Smooth muscle cell (in vitro differentiated cells): ENCODE measurements around the gene TPMT. TPM values are rescaled to one million over a fixed set of nuclear protein-coding genes. Genes with fewer than 3 reads are reported as not detected.

Experiments used
- DNase-seq: peaks from one replicate; lab custom pipeline; 2025; ENCODE audit not compliant: unreplicated experiment; lab: John Stamatoyannopoulos, UW
- H2AFZ ChIP-seq: fragments of 200-600 bp; sonication (generic); 2 replicates; pipeline ENCODE4 v1.6.0; 2016; ENCODE audit warnings: antibody characterized with exemption, low read depth, mild to moderate bottlenecking
- H3F3A ChIP-seq: fragments of 200-600 bp; sonication (generic); 2 replicates; pipeline ENCODE4 v1.6.0; 2017; ENCODE audit warnings: antibody characterized with exemption, low read depth
- H3K27ac ChIP-seq: fragments of 200-600 bp; sonication (generic); 2 replicates; pipeline ENCODE4 v1.5.1; 2016; ENCODE audit warnings: low read depth, mild to moderate bottlenecking
- H3K27me3 ChIP-seq: fragments of 200-600 bp; sonication (generic); 2 replicates; pipeline ENCODE4 v1.6.1; 2016; ENCODE audit warnings: low read depth, mild to moderate bottlenecking
- H3K36me3 ChIP-seq: fragments of 200-600 bp; sonication (generic); 2 replicates; pipeline ENCODE4 v1.5.1; 2016; ENCODE audit warnings: low read depth
- H3K4me1 ChIP-seq: fragments of 200-600 bp; sonication (generic); 2 replicates; pipeline ENCODE4 v1.5.1; 2016; ENCODE audit warnings: low read depth
- H3K4me2 ChIP-seq: fragments of 200-600 bp; sonication (generic); 2 replicates; pipeline ENCODE4 v1.6.0; 2016; ENCODE audit warnings: mild to moderate bottlenecking
- H3K4me3 ChIP-seq: fragments of 200-600 bp; sonication (generic); 2 replicates; pipeline ENCODE4 v1.5.1; 2016; ENCODE audit warnings: mild to moderate bottlenecking
- H3K79me2 ChIP-seq: fragments of 200-600 bp; sonication (generic); 2 replicates; pipeline ENCODE4 v1.6.0; 2016; ENCODE audit warnings: low read depth, mild to moderate bottlenecking
- H3K9ac ChIP-seq: fragments of 200-600 bp; sonication (generic); 2 replicates; pipeline ENCODE4 v1.6.0; 2016; ENCODE audit warnings: low read depth
- H3K9me3 ChIP-seq: fragments of 200-600 bp; sonication (generic); replicated peaks from 2 replicates; pipeline ENCODE4 v1.5.1; 2016; ENCODE audit warnings: low read depth
- H4K20me1 ChIP-seq: fragments of 200-600 bp; sonication (generic); 2 replicates; pipeline ENCODE4 v1.6.0; 2016; ENCODE audit warnings: low read depth
- WGBS: methylation state at CpG from one replicate; pipeline ENCODE4 v1.1.7; 2016; ENCODE audit warnings: low lambda C conversion rate; 5-methylcytosine and 5-hydroxymethylcytosine counted together
- polyA plus RNA-seq: library from polyadenylated mRNA; unstranded; fragments of >200 nt; fragmentation: Nextera tagmentation; extraction: Ambion mirVana; gene quantifications from 2 replicates; pipeline ENCODE4 v1.2.1, GENCODE V29; 2016
- total RNA-seq: library from RNA; depleted of rRNA; stranded (reverse); fragments of >200 nt; gene quantifications from 2 replicates; pipeline ENCODE4 v1.2.3, GENCODE V29; 2014
- TF ChIP-seq, protein P1 (sequence below): fragments of 200-600 bp; sonication (generic); IDR thresholded peaks from 2 replicates; pipeline ENCODE4 v1.5.1; 2017; ENCODE audit warnings: borderline replicate concordance, mild to moderate bottlenecking, antibody characterized with exemption; ENCODE audit not compliant: insufficient read depth, poor library complexity, severe bottlenecking

Gene TPMT
- total and polyA plus RNA-seq, 2 experiments from 2014 or later: 4.9 to 9.6 TPM

DNA sequence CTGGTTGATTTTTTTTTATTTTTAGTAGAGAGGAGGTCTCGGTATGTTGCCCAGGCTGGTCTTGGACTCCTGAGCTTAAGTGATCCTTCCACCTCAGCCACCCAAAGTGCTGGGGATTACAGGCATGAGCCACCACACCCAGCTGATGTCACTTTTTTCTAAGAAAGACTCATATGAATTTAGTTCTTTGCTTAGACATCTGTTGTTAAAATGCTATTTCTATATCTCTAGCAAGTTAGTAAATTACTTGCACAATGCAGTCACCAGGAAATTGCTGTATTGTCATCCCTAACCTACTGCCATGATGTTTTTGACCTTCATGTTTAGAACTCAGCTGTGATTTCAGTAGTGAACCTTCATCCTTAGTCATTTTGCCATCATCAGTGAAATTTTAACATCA, 6.0 kb upstream of the TPMT start:
- H3K79me2 ChIP-seq: no peaks in the 10 kb centered on the region
- TF ChIP-seq, protein P1, sequence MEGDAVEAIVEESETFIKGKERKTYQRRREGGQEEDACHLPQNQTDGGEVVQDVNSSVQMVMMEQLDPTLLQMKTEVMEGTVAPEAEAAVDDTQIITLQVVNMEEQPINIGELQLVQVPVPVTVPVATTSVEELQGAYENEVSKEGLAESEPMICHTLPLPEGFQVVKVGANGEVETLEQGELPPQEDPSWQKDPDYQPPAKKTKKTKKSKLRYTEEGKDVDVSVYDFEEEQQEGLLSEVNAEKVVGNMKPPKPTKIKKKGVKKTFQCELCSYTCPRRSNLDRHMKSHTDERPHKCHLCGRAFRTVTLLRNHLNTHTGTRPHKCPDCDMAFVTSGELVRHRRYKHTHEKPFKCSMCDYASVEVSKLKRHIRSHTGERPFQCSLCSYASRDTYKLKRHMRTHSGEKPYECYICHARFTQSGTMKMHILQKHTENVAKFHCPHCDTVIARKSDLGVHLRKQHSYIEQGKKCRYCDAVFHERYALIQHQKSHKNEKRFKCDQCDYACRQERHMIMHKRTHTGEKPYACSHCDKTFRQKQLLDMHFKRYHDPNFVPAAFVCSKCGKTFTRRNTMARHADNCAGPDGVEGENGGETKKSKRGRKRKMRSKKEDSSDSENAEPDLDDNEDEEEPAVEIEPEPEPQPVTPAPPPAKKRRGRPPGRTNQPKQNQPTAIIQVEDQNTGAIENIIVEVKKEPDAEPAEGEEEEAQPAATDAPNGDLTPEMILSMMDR: no peak
- H3K4me2 ChIP-seq: no peak overlapping the region
- no peaks in the 10 kb centered on the region for H3K9me3 ChIP-seq
- H4K20me1 ChIP-seq: no peaks in the 10 kb centered on the region
- H3K27ac ChIP-seq: no peak overlapping the region
- H3K4me3 ChIP-seq: no peak overlapping the region
- no peak overlapping the region for H2AFZ ChIP-seq
- peaks cover 4% of the 10 kb centered on the region for H3K36me3 ChIP-seq
- no peaks in the 10 kb centered on the region for H3K27me3 ChIP-seq
- peaks cover 5% of the 10 kb centered on the region for H3K4me1 ChIP-seq
- DNase-seq: no peak
- no peaks in the 10 kb centered on the region for H3F3A ChIP-seq
- no peak overlapping the region for H3K9ac ChIP-seq
- 96% methylated on average over 1 of the region's 1 CpG for WGBS

DNA sequence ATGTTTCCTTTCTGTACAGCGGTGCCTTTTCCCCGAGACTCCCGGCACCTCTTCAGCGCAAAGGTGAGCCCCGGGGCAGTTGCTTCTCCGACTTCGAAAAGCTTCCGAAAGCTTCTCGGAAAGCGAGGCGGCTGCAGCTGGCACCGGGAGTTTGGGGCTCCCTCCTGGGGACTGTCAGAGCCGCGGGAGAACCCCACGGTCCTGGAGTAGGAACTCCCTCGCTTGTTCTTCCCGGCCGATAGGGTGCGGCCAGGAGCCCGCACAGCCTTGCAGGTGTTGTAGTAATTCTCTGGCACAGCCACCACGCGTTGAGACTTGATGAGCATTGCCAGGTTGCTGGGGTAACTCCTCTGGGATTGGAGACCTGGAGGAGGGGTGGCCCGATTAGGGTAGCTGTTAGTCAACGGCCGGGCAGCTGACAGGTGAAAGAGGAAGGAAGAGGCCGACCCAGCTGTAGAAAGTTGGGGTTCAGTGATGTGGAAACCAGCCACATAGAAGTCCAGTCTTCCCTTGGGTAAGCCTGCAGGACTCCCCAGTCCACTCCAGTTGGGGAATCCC, 1.1 kb upstream of the TPMT start:
- H2AFZ ChIP-seq: peak overlapping the region; percentile 97
- H3K36me3 ChIP-seq: no peaks in the 10 kb centered on the region
- no peaks in the 10 kb centered on the region for H3K27me3 ChIP-seq
- peak; percentile 16 for DNase-seq
- H3K79me2 ChIP-seq: peaks cover 3% of the 10 kb centered on the region
- WGBS: 3% methylated on average over 26 of the region's 26 CpGs
- H3K4me1 ChIP-seq: peaks cover 16% of the 10 kb centered on the region
- H4K20me1 ChIP-seq: no peaks in the 10 kb centered on the region
- peaks cover 4% of the 10 kb centered on the region for H3F3A ChIP-seq
- peak overlapping the region; percentile 96 for H3K4me3 ChIP-seq
- H3K27ac ChIP-seq: peak overlapping the region; percentile 23
- H3K4me2 ChIP-seq: peak overlapping the region; percentile 94
- TF ChIP-seq, protein P1: peak; percentile 12
- peak overlapping the region; percentile 80 for H3K9ac ChIP-seq
- H3K9me3 ChIP-seq: no peaks in the 10 kb centered on the region

DNA sequence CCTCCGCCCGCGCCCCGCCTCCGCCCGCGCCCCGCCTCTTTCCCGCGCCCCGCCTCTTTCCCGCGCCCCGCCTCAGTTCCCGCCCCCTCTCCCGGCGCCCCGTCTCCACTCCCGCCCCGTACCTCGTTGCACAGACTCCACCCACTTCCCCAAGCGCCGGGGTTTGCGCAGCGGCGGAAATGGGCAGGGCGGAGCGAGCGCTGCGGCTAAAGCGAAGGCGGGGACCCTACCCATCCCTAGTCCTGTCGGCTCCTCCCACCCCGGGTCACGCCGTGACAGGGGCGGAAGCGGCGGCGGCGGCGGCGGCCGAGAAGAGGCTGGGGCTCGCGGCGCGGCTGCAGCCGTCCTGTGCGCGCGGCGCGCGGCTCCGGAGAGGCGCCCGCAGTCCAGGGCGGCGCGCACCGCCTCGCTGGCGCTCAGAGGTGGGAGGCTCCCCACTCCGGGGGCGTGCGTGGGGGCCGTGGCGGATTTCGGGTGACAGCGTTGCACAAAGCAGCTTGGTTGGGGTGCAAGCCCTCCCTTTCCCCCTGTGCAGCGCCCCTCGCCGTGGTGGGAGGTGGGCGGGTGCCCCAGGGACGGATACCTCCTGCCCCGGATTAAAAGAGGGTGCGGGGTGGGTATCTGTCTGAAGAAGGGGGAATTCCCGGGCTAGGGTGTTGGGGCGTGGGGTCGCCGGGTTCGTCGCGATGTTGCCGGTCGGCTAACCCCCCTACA, 430 bp upstream of the TPMT start, which contains the start of gene KDM1B:
KDM1B (plus strand) TSS at position 273 of the 714 bp plus-strand sequence. CDS start 4,474 bp downstream, outside the sequence.
- Histone ChIP-seq H3K36me3 (no peaks in the 10 kb centered on the region), H3K4me2 (peak within 1 kb of the TSS; percentile 94), H4K20me1 (no peaks in the 10 kb centered on the region), H3K4me1 (peaks cover 16% of the 10 kb centered on the region), H3K79me2 (peaks cover 3% of the 10 kb centered on the region), H3F3A (peaks cover 4% of the 10 kb centered on the region), H3K9ac (peak within 1 kb of the TSS; percentile 94), H3K27me3 (no peaks in the 10 kb centered on the region), H3K9me3 (no peaks in the 10 kb centered on the region), H3K27ac (peak within 1 kb of the TSS; percentile 73), H2AFZ (peak within 1 kb of the TSS; percentile 97), H3K4me3 (peak within 1 kb of the TSS; percentile 96)
- WGBS: under 1% methylated on average over 35 of the region's 87 CpGs
- DNase-seq: peak; percentile 95
- TF ChIP-seq, protein P1: no peak
